ENCODE measurements around the gene FER.

FER gene

GRCh38 chr5:108736855-108737254, 10.8 kb upstream of the FER start:
- Mint-ChIP-seq H3K9me3 (no peaks in the 10 kb centered on the region), H3K4me1 (no peaks in the 10 kb centered on the region), H3K27me3 (ENCODE audit: low read depth) (peaks cover 4% of the 10 kb centered on the region), H3K4me3 (no peak overlapping the region), H3K36me3 (ENCODE audit: low read depth) (no peaks in the 10 kb centered on the region), H3K27ac (no peak overlapping the region)
- TF ChIP-seq CTCF (IDR thresholded peaks at IDR 0.05; ENCODE audit: unreplicated experiment in 3 of 3), result no peak

GRCh38 chr5:108739376-108739775, 8.3 kb upstream of the FER start:
- Mint-ChIP-seq H3K27ac (no peak overlapping the region), H3K4me1 (peaks cover 10% of the 10 kb centered on the region), H3K27me3 (ENCODE audit: low read depth) (peaks cover 4% of the 10 kb centered on the region), H3K4me3 (no peak overlapping the region), H3K36me3 (ENCODE audit: low read depth) (no peaks in the 10 kb centered on the region), H3K9me3 (no peaks in the 10 kb centered on the region)
- TF ChIP-seq CTCF (IDR thresholded peaks at IDR 0.05; ENCODE audit: unreplicated experiment in 3 of 3), result no peak

GRCh38 chr5:108739906-108740305, 7.8 kb upstream of the FER start:
- Mint-ChIP-seq H3K27ac (no peak overlapping the region), H3K4me3 (no peak overlapping the region), H3K36me3 (ENCODE audit: low read depth) (no peaks in the 10 kb centered on the region), H3K27me3 (ENCODE audit: low read depth) (peaks cover 4% of the 10 kb centered on the region), H3K9me3 (no peaks in the 10 kb centered on the region), H3K4me1 (peaks cover 10% of the 10 kb centered on the region)
- no peak for TF ChIP-seq CTCF (IDR thresholded peaks at IDR 0.05; ENCODE audit: unreplicated experiment in 3 of 3)

- Mint-ChIP-seq H3K36me3 (ENCODE audit: low read depth) (no peaks in the 10 kb centered on the region), H3K4me3 (no peak overlapping the region), H3K9me3 (no peaks in the 10 kb centered on the region), H3K27ac (peak overlapping the region; percentile 38 to 93 (median 58)), H3K4me1 (peaks cover 27% of the 10 kb centered on the region), H3K27me3 (ENCODE audit: low read depth) (no peaks in the 10 kb centered on the region)
- no peak for TF ChIP-seq CTCF (IDR thresholded peaks at IDR 0.05; ENCODE audit: unreplicated experiment in 3 of 3)
Measured at GRCh38 chr5:108743319-108743718, 4.4 kb upstream of the FER start.

GRCh38 chr5:108743846-108744245, 3.9 kb upstream of the FER start:
- Mint-ChIP-seq H3K27ac (peak overlapping the region; percentile 28 to 93 (median 38)), H3K4me1 (peaks cover 27% of the 10 kb centered on the region), H3K27me3 (ENCODE audit: low read depth) (no peaks in the 10 kb centered on the region), H3K36me3 (ENCODE audit: low read depth) (no peaks in the 10 kb centered on the region), H3K9me3 (no peaks in the 10 kb centered on the region), H3K4me3 (no peak overlapping the region)
- TF ChIP-seq CTCF (IDR thresholded peaks at IDR 0.05; ENCODE audit: unreplicated experiment in 3 of 3), result no peak

GRCh38 chr5:108747111-108747773, 455 bp upstream of the FER start:
- no peaks in the 10 kb centered on the region for H3K36me3 Mint-ChIP-seq (ENCODE audit: low read depth)
- H3K9me3 Mint-ChIP-seq, result no peaks in the 10 kb centered on the region
- peak overlapping the region; percentile 98 to 99 (median 99) for H3K27ac Mint-ChIP-seq
- peaks cover 27% of the 10 kb centered on the region for H3K4me1 Mint-ChIP-seq
- TF ChIP-seq CTCF (IDR thresholded peaks at IDR 0.05; ENCODE audit: unreplicated experiment in 3 of 3), result no peak
- H3K4me3 Mint-ChIP-seq, result peak overlapping the region; percentile 93 to 97 (median 94)
- no peaks in the 10 kb centered on the region for H3K27me3 Mint-ChIP-seq (ENCODE audit: low read depth)
